Omental fat pad (tissue), 4 donors: ENCODE results near the gene ASB2. TPM values are rescaled to one million over a fixed set of nuclear protein-coding genes. Genes with fewer than 3 reads are reported as not detected.

ENCODE experiments used
- ATAC-seq: fragments of 150-250 bp; one replicate; pipeline ENCODE4 v1.9.1; 2016; ENCODE audit warnings: mild to moderate bottlenecking, moderate library complexity; ENCODE audit not compliant: low FRiP score
- DNase-seq: peaks from one replicate; pipeline ENCODE4 v3.0.0-alpha.2; 2019; ENCODE audit warnings: low spot score
- total RNA-seq, 4 donors: library from RNA; depleted of rRNA; stranded (reverse); fragments of >200 nt; gene quantifications; one replicate each; pipeline ENCODE4 v1.1.0, GENCODE V29; 2016
- TF ChIP-seq, protein P1 (sequence below), 3 donors: fragments of 450-650 bp; IDR thresholded peaks; one replicate each; pipeline ENCODE4 v1.5.1; 2016 to 2017; ENCODE audit warnings: antibody characterized with exemption in 3 of 3, mild to moderate bottlenecking in 3 of 3, moderate library complexity in 2 of 3

Gene ASB2
- total RNA-seq, 4 donors from 2014 or later = 0.36 to 2.4 (median 0.56) TPM

DNA sequence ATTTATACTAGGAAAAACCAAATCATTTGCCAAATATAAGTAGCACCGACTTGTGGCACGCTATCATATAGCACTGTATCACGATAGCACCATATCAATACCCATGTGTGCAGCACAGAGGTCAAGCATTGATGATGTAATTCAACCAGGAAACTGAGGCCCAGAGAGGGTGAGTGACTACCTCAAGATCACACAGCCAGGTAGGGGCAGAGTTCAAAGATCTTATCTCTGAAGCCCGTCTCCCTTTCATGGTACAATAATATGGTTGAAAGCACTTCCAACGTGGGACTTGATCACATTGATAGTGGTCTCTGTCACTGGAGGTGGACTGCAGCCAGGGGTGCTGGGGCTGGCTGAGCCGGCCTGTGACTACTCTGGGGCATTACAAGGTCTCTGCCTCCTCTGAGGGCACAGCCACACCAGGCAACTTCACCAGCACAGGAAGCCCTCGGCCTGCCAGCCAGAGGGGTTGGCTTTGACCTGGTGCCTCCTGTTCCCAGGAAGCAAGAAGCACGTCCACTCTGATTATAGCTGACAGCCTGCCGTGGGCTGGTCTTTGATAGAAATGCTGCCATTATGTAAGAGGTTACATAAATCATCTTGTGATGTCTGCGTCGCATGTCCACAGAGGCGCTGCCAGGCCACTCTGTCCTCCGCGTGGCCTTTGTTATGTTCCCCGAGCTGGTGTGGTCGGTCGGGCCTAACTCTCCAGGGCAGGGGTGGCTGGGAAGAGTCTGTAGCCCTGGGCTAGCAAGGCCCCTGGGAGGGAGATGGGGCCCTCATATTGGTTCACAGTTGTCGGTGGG, 55.2 kb downstream of the ASB2 start:
- DNase-seq = no peak
- TF ChIP-seq, protein P1, sequence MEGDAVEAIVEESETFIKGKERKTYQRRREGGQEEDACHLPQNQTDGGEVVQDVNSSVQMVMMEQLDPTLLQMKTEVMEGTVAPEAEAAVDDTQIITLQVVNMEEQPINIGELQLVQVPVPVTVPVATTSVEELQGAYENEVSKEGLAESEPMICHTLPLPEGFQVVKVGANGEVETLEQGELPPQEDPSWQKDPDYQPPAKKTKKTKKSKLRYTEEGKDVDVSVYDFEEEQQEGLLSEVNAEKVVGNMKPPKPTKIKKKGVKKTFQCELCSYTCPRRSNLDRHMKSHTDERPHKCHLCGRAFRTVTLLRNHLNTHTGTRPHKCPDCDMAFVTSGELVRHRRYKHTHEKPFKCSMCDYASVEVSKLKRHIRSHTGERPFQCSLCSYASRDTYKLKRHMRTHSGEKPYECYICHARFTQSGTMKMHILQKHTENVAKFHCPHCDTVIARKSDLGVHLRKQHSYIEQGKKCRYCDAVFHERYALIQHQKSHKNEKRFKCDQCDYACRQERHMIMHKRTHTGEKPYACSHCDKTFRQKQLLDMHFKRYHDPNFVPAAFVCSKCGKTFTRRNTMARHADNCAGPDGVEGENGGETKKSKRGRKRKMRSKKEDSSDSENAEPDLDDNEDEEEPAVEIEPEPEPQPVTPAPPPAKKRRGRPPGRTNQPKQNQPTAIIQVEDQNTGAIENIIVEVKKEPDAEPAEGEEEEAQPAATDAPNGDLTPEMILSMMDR (IDR thresholded peaks at IDR 0.05) = no peak
- no peak for ATAC-seq

DNA sequence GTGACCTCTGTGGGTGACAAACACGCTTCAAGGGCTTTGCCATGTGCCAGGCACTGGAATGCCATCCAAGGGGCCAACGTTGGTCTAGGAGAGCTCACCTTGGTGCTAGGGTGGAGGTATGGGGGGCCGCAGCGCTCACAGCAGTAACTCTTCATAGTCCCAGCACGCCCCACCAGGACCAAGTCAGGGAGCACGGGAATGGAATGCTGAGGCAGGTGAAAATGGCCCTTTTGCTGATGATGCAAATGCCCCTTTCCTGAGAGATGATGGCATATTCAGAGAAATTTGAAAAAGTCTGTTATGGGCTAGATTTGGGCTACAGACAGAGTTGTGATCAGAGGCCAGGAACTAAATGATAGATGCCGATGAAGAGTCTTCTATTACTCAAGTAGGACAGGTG, 59.2 kb downstream of the ASB2 start:
- DNase-seq (no peak), ATAC-seq (no peak)
- TF ChIP-seq, protein P1 (IDR thresholded peaks at IDR 0.05) = no peak

DNA sequence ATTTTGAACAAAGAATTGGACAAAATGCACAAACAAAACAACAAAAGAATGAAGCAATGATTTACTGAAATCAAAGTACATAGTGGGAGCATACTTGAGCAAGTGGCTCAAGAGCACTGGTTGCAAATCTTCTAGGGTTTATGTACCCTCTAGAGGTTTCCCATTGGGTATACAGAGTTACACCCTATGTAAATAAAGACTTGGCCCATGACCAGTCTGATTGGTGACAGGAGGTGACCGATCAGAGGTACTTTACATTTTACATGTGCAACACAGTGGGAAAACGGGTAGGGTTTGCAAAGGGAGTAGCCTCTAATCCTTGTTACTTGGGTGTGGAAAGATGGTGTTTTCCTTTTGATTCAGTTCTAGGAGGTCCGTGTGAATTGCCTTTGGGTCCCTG, 59.9 kb downstream of the ASB2 start:
- DNase-seq = no peak
- ATAC-seq = no peak
- TF ChIP-seq, protein P1 (IDR thresholded peaks at IDR 0.05) = no peak

DNA sequence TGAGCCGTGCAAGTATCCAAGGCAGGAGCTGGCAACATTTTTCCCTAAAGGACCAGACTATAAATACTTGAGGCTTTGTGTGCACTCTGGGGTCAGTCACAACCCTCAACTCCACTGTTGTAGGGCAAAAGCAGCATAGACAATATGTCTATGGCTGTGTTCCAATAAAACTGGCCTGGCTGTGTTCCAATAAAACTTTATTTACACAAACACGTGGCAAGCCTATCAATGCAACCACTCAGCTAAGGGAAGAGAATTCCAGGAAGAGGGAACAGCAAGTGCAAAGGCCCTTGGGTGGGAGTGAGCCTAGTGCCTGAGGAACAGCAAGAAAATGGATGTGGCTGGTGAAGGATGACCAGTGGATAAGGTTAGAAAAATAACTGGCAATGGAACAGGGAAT, 60.6 kb downstream of the ASB2 start:
- DNase-seq (no peak), ATAC-seq (no peak)
- TF ChIP-seq, protein P1 (IDR thresholded peaks at IDR 0.05) = no peak

DNA sequence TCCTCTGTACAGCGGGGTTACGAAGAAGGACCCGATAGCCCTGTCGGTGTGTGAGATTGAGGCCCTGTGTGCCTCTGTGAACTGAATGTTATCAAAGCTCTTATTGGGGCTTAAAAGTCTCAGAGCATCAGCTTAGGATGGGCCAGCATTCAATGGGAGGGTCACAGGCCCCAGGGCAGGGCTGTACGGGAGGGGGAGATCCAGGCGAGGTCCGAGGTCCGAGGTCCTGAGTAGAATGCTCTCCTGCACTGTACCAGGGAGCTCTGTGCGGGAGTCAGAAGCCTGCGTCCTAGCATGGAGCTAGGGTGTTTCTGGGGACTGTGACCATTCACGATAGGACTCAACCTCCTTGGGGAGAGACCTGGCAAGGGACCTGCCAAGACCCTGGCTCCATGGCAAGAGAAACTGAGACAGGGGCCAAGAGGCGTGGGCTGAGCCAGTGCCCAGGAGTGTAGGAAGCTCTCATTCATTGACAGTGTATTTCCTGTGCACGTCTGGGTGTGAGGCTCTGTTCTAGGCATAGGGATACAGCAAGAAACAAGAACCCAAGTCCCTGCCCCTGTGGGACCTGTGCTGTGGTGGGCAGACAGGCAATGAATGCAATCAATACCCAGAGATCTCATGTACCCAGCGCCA, 61.2 kb downstream of the ASB2 start:
- ATAC-seq (no peak), DNase-seq (no peak)
- TF ChIP-seq, protein P1 (IDR thresholded peaks at IDR 0.05) = no peak

DNA sequence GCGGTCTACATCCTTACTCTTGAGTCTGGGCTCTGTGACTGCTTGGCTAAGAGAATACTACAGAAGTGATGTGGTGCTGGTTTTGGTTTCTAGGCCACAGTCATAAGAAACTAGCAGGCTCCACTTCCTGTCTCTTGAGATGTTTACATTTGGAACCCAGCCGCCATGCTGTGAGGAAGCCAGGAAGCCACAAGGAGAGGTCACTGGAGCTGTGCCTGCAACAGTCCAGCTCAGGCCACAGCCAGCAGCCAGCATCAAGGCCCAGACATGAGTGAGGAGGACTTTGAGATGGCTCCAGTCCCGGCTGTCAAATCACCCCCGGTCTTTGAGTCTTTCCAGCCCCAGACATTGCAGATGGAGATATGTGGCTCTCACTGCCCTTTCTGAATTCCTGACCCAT, 62.1 kb downstream of the ASB2 start:
- TF ChIP-seq, protein P1 (IDR thresholded peaks at IDR 0.05) = no peak
- ATAC-seq = no peak
- DNase-seq = no peak

DNA sequence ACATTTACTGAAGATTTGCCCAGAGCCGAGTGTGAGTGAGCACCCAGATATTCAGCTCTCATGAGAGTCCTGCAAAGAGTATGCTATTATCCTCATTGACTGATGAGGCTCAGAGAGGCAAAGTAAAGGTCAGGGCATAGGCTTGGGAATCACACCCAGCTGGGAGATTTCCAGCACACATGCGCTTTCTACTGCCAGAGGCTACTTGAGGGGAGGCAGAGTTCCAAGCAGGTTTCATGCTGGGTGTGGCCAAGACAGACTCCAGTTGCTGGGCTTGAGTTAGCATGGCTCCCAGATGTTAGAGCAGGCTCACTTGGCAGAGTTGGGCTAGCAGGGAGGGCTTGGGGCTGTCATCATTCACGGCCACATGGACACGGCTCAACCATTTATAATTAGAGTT, 63.6 kb downstream of the ASB2 start:
- TF ChIP-seq, protein P1 (IDR thresholded peaks at IDR 0.05) = no peak
- no peak for DNase-seq
- no peak for ATAC-seq
